ENCODE measurements around the gene AKNA.

DNA sequence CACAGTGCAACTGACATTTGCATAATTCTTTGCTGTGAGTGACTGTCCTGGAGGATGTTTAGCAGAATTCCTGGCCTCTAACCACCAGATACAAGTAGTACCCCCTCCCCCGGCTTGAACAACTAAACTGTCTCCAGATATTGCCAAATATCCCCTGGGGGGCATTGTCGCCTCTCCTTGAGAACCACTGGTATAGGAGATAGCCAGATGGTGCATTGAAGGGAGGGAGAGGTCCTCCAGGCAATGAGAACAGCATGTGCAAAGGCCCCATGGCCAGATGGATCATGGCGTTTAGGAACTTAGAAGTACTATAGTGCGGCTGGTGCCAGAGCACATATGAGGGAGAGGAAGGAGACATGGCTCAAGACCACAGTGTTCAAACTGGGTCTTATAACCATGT is 83.8 kb downstream of the AKNA start:
- TF ChIP-seq, protein P1, sequence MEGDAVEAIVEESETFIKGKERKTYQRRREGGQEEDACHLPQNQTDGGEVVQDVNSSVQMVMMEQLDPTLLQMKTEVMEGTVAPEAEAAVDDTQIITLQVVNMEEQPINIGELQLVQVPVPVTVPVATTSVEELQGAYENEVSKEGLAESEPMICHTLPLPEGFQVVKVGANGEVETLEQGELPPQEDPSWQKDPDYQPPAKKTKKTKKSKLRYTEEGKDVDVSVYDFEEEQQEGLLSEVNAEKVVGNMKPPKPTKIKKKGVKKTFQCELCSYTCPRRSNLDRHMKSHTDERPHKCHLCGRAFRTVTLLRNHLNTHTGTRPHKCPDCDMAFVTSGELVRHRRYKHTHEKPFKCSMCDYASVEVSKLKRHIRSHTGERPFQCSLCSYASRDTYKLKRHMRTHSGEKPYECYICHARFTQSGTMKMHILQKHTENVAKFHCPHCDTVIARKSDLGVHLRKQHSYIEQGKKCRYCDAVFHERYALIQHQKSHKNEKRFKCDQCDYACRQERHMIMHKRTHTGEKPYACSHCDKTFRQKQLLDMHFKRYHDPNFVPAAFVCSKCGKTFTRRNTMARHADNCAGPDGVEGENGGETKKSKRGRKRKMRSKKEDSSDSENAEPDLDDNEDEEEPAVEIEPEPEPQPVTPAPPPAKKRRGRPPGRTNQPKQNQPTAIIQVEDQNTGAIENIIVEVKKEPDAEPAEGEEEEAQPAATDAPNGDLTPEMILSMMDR (IDR thresholded peaks at IDR 0.05) = no peak
- no peak for TF ChIP-seq TCF7L2 (IDR thresholded peaks at IDR 0.05; ENCODE audit: low read depth, low read length)
- TF ChIP-seq SIN3A (IDR thresholded peaks at IDR 0.05; ENCODE audit: borderline replicate concordance, insufficient read depth, low read depth, low read length) = no peak
